GM12873 (cell line): Measurements from ENCODE around the gene TBC1D14.

ENCODE experiments used
- CTCF ChIP-seq: IDR thresholded peaks from 2 replicates; pipeline ENCODE4 v1.5.1; 2012; ENCODE audit warnings: low read depth, mild to moderate bottlenecking, moderate library complexity, low read length, control low read depth; ENCODE audit not compliant: insufficient read depth; ENCODE audit errors: missing control alignments

Gene TBC1D14

GRCh38 chr4:7032596-7032995 lies 123.0 kb downstream of the TBC1D14 start:
- TF ChIP-seq CTCF = no peak

GRCh38 chr4:7034262-7035081 lies 124.8 kb downstream of the TBC1D14 start:
- TF ChIP-seq CTCF = no peak

GRCh38 chr4:7037425-7037824 lies 127.8 kb downstream of the TBC1D14 start:
- peak; percentile 28 for TF ChIP-seq CTCF

- TF ChIP-seq CTCF = no peak
These were observed 131.1 kb downstream of the TBC1D14 start for GRCh38 chr4:7040765-7041164.

GRCh38 chr4:7041246-7041645 lies 131.6 kb downstream of the TBC1D14 start:
- no peak for TF ChIP-seq CTCF

- TF ChIP-seq CTCF = no peak
These were observed 132.3 kb downstream of the TBC1D14 start for GRCh38 chr4:7041801-7042502.

GRCh38 chr4:7042503-7043283 lies 133.1 kb downstream of the TBC1D14 start:
- TF ChIP-seq CTCF = peak; percentile 41
